Left colon (tissue), 2 donors: Measurements from ENCODE around the gene ZSCAN25. TPM values are rescaled to one million over a fixed set of nuclear protein-coding genes. Genes with fewer than 3 reads are reported as not detected.
"Not testable (repeated sequence)": the region's sequence is repeated elsewhere in the genome, so short reads cannot be mapped to it uniquely, and the experiment has no call there.

Experiments
- ATAC-seq: fragments of 200-7000 bp; cut with Tn5 transposase; one replicate; pipeline ENCODE4 v1.9.1; 2020; ENCODE audit warnings: mild to moderate bottlenecking, moderate library complexity
- DNase-seq, 2 donors: peaks; one replicate each; pipeline ENCODE4 v3.0.0-alpha.2; 2020
- intact Hi-C, 2 donors: fragments of 100-400 bp; cut with DNase I in 1 of 2; cut with micrococcal nuclease in 1 of 2; formaldehyde crosslinking; loops; one replicate each; pipeline versions ENCODE4 v1.11.2 to v1.14.0; 2022; cut with DNase I, micrococcal nuclease
- long read RNA-seq: library from polyadenylated mRNA; unstranded; transcript quantifications from one replicate; pipeline ENCODE4 v2.0.0, GENCODE V29; 2021
- total RNA-seq, 2 donors: library from RNA; stranded (reverse); fragmentation: NEBNext Ultra II Directional; extraction: Animal tissue kit (Norgen Biotek cat#: 25700); gene quantifications; one replicate each; pipeline ENCODE4 v1.2.1, GENCODE V29; 2021
- donor health status: DM: no; HTN: no; CAD: no.
- donor health status: DM: yes; HTN: yes; CAD: no.

The ZSCAN25 gene
- 10 to 100 TPM; 10.8 to 16.0 TPM for total RNA-seq
- long read RNA-seq, partial matches to known transcripts, result 0 of 8 reads
- long read RNA-seq, other reads (novel, unspliced or antisense), result 8 of 8 reads

- intact Hi-C loops, result no loop called here
- ATAC-seq (peak; percentile 96), DNase-seq (peak; percentile 91)
These were observed at the start of gene ZSCAN25 for GRCh38 chr7:99616359-99617191. ZSCAN25 (plus strand) TSS chr7:99616946; CDS start chr7:99619607, 2,661 bp downstream.

- intact Hi-C loops, DNase-seq: not testable (repeated sequence)
These were observed 48.0 kb upstream of the ZSCAN25 start for GRCh38 chr7:99568770-99569169.

DNA sequence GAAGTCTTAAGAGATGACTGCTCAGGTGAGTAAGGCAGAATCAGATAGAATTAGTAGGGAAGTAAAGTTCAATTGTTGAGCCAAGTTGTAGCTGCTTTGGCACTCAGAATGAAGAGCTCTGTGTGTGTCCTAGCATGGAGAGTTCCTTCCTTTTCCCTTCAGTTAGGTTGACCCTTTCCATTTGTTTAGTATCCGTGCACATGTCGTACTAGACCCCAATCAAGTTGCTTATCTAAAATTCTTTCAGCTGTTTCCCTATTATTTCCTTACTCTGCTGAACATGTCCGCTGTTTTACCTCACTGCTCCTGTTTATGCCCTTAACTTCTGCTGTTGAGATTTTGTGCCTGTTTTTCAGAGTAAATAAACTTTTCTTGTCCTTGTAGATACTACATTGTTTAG, 45.0 kb upstream of the ZSCAN25 start:
- no peak for ATAC-seq
- intact Hi-C loops, result no loop called here
- no peak for DNase-seq

More at GRCh38 chr7:99568770-99569169, 48.0 kb upstream of the ZSCAN25 start:
- not testable (repeated sequence) for ATAC-seq

- intact Hi-C loops, result no loop called here
- no peak for ATAC-seq
- no peak for DNase-seq
These were observed 43.5 kb upstream of the ZSCAN25 start for GRCh38 chr7:99573257-99573656.

GRCh38 chr7:99576251-99576650, 40.5 kb upstream of the ZSCAN25 start:
- ATAC-seq, result no peak
- no peak for DNase-seq
- intact Hi-C loops, result no loop called here

DNA sequence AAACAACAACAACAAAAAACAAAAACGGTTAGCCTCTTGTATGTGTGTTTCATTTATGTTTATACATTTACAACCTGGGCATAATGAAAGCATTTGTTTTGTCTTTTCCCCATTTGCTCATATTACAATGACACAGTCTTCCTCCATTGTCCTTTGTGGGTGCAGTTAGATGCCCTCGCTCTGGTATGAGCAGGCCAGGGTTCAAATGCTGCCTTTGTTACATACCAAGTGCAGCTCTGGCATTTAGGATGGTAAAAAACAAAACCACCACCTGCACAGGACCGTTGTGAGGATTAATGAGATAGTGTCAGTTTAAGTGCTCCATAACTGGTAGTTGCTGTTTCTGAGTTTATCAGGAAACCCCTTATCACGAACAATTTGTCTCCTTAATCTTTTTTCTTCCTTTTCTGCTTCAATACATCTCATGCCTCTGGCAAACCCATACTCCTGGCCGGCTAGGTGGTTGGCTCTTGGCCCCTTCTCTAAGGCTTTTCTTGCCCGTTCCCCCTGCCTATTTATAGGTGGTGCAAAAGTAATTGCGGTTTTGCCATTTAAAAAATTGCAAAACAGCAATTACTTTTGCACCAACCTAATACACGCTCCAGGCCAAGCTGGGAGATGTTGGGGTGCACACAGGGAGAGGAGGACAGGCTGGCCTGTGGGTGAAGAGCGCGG, 37.3 kb upstream of the ZSCAN25 start:
- DNase-seq (no peak), ATAC-seq (no peak)
- intact Hi-C loops, result no loop called here

DNA sequence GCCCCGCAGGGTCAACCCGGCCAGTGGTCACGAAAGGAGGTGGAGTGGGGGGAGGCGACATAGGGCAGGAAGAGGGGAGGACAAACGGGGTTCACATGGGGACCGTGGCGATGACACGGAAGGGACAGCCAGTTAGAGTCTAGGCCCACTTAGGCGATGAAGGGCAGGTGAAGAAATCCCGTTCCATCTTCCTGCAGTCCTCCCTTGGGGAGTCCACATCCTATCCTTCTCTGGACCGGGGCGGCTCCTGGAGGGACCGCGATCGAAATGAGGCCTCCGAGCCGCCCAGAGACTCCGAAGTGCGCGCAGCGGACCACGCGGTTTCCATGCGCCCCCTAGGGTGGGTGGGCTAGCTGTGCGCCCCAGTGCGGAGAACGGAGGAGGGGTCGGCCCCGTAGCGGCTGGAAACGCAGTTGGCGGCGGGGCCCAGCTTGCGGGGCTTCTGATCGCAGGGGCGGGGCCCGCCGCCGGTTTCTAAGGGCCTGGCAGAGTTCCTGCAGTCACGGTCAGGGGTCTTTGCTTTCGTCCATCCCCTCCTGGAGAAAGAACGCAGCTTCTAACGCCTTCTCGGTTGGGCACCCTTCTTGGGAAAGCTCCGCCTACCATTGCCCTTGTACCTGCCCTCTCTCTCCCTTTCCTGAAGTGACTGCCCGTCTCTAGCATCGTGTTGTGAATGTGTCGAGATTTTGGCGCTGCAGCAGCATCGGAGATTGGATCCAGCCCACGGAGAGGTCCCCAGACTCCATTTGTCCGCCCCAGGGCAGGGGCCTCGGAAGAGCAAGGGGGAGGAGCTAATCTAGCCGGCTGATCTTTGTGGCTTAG, 36.6 kb upstream of the ZSCAN25 start:
- DNase-seq, result peak in 1 of 2 donors; percentile 39
- intact Hi-C loops, result no loop called here
- ATAC-seq, result peak; percentile 73

GRCh38 chr7:99580778-99581332, 35.9 kb upstream of the ZSCAN25 start:
- DNase-seq, ATAC-seq, intact Hi-C loops: not testable (repeated sequence)

DNA sequence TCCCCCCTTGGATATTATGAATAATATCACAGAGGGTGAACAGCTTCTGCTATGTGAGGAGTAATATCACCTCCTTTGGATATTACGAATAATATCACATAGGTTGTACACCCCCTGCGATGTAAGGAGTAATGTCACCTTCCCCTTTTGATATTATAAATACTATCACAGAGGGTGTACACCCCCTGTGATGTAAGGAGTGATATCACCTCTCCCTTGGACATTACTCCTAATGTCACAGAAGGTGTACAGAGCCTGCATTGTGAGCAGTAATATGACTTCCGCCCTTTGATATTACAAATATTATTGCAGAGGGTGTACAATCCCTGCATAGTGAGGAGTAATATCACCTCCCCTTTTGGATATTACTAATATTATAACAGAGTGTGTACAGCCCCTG, 27.9 kb upstream of the ZSCAN25 start:
- DNase-seq, result no peak
- ATAC-seq, result peak; percentile 42
- intact Hi-C loops, result no loop called here

DNA sequence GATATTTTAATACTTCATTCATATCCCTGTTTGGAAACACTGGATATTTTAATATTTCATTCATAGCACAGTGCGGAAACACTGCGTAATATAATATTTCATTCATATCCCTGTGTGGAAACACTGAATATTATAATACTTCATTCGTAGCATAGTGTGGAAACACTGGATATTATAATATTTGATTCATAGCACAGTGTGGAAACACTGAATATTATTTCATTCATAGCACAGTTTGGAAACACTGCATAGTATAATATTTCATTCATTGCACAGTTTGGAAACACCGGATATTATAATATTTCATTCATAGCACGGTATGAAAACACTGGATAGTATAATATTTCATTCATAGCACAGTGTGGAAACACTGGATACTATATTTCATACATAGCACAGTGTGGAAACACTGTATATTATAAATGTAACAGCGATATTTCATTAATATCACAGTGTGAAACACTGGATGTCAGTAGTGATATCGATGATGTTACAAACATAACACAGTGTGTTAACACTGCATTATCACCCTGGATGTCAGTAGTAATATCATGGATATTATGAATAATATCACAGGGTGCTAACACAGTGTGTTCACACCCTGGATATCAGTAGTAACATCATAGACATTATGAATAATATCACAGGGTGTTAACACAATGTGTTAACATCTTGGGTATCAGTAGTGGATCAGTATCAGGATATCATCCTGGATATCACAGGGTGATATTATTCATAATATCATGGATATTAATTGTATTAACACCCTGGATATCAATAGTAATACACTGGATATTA, 21.6 kb upstream of the ZSCAN25 start:
- peak; percentile 32 for ATAC-seq
- no peak for DNase-seq
- intact Hi-C loops, result no loop called here

DNA sequence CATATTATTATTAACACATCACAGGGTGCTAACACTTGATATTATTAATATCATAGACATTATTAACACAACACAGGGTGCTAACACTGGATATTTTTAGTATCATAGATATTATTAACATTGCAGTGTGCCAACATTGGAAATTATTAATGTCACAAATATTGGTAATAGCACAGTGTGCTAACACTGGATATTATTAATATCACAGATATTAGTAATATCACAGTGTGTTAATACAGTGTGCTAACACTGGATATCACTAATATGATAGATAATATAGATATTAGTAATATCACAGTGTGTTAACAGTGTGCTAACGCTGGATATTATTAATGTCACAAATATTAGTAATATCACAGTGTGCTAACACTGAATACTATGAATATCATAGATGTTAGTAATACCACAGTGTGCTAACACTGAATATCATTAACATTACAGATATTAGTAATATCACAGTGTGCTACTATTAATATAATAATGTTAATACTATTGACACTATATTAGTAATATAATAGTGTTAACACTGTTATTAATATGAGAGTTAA, 20.3 kb upstream of the ZSCAN25 start:
- ATAC-seq (no peak), DNase-seq (no peak)
- intact Hi-C loops, result no loop called here

DNA sequence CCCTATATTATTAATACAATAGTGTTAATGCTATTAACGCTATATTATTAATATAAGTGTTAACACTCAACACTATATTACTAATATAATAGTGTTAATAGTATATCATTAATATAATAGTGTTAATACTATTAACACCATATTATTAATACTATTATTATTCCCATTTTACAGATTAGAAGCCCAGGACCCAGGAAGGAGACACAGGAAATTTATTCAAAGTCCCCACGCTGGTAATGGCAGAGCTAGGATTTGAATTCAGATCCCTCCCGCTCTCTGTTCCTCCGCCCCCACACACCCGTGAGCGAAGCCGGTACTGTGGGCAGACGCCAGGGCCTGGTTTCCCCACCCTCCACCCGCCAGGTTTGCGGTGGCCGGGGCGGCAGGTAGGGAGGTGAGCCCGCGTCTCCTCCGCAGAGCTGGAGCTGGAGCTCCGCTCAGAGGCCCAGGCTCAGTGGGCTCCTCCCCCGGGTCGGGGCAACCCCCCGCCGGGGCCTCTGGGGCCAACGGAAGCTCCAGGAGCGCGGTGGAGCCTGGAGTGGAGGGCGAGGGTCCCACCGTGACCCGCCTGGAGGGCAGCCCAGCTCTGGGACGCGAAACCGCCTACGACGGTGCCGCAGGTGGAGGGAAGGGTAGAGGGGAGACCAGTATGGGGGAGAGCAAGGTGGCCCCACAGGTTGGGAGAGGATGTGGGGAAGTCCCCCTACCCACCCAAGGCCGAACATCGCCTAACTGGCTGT, 18.8 kb upstream of the ZSCAN25 start, which contains the start of gene TMEM225B:
Gene TMEM225B, plus strand, starts transcription at position 506 of the 740 bp plus-strand sequence. CDS start 6,122 bp downstream, outside the sequence.
- DNase-seq (no peak), ATAC-seq (peak; percentile 38)
- intact Hi-C loops, result no loop called here

GRCh38 chr7:99599836-99600235, 16.9 kb upstream of the ZSCAN25 start:
- DNase-seq (no peak), ATAC-seq (no peak)
- intact Hi-C loops, result no loop called here

- DNase-seq (no peak), ATAC-seq (no peak)
- intact Hi-C loops, result no loop called here
These were observed 15.0 kb upstream of the ZSCAN25 start for GRCh38 chr7:99601656-99602310.

- DNase-seq (no peak), ATAC-seq (no peak)
- intact Hi-C loops, result no loop called here
These were observed 11.2 kb upstream of the ZSCAN25 start for GRCh38 chr7:99605527-99605926.

DNA sequence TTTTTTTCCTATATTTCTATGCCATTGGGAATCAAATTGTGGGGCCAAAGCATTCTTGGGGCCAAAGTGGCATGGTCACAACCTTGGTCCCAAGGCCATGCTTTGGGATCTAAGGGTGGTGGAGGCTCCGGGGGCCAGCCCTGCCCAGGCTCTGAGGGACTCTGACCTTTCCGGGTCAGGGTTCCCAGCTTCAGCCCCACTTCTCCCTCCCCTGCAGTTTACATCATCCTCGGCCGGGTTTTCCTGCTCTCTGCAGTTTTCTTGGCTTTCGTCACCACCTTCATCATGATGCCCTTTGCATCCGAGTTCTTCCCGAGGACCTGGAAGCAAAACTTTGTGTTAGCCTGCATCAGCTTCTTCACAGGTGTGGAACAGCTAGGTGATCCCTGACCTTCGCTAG, 10.2 kb upstream of the ZSCAN25 start:
- no peak for DNase-seq
- intact Hi-C loops, result no loop called here
- no peak for ATAC-seq

GRCh38 chr7:99607548-99607947, 9.2 kb upstream of the ZSCAN25 start:
- ATAC-seq (no peak), DNase-seq (no peak)
- intact Hi-C loops, result no loop called here
